Smooth muscle cell (in vitro differentiated cells): ENCODE data around the gene TAS2R60. TPM values are rescaled to one million over a fixed set of nuclear protein-coding genes. Genes with fewer than 3 reads are reported as not detected.

ENCODE experiments used
- DNase-seq: peaks from one replicate; lab custom pipeline; 2025; ENCODE audit not compliant: unreplicated experiment; lab: John Stamatoyannopoulos, UW
- H2AFZ ChIP-seq: fragments of 200-600 bp; sonication (generic); 2 replicates; pipeline ENCODE4 v1.6.0; 2016; ENCODE audit warnings: antibody characterized with exemption, low read depth, mild to moderate bottlenecking
- H3F3A ChIP-seq: fragments of 200-600 bp; sonication (generic); 2 replicates; pipeline ENCODE4 v1.6.0; 2017; ENCODE audit warnings: antibody characterized with exemption, low read depth
- H3K27ac ChIP-seq: fragments of 200-600 bp; sonication (generic); 2 replicates; pipeline ENCODE4 v1.5.1; 2016; ENCODE audit warnings: low read depth, mild to moderate bottlenecking
- H3K27me3 ChIP-seq: fragments of 200-600 bp; sonication (generic); 2 replicates; pipeline ENCODE4 v1.6.1; 2016; ENCODE audit warnings: low read depth, mild to moderate bottlenecking
- H3K36me3 ChIP-seq: fragments of 200-600 bp; sonication (generic); 2 replicates; pipeline ENCODE4 v1.5.1; 2016; ENCODE audit warnings: low read depth
- H3K4me1 ChIP-seq: fragments of 200-600 bp; sonication (generic); 2 replicates; pipeline ENCODE4 v1.5.1; 2016; ENCODE audit warnings: low read depth
- H3K4me2 ChIP-seq: fragments of 200-600 bp; sonication (generic); 2 replicates; pipeline ENCODE4 v1.6.0; 2016; ENCODE audit warnings: mild to moderate bottlenecking
- H3K4me3 ChIP-seq: fragments of 200-600 bp; sonication (generic); 2 replicates; pipeline ENCODE4 v1.5.1; 2016; ENCODE audit warnings: mild to moderate bottlenecking
- H3K79me2 ChIP-seq: fragments of 200-600 bp; sonication (generic); 2 replicates; pipeline ENCODE4 v1.6.0; 2016; ENCODE audit warnings: low read depth, mild to moderate bottlenecking
- H3K9ac ChIP-seq: fragments of 200-600 bp; sonication (generic); 2 replicates; pipeline ENCODE4 v1.6.0; 2016; ENCODE audit warnings: low read depth
- H3K9me3 ChIP-seq: fragments of 200-600 bp; sonication (generic); replicated peaks from 2 replicates; pipeline ENCODE4 v1.5.1; 2016; ENCODE audit warnings: low read depth
- H4K20me1 ChIP-seq: fragments of 200-600 bp; sonication (generic); 2 replicates; pipeline ENCODE4 v1.6.0; 2016; ENCODE audit warnings: low read depth
- CTCF ChIP-seq: fragments of 200-600 bp; sonication (generic); IDR thresholded peaks from 2 replicates; pipeline ENCODE4 v1.5.1; 2017; ENCODE audit warnings: borderline replicate concordance, mild to moderate bottlenecking, antibody characterized with exemption; ENCODE audit not compliant: insufficient read depth, poor library complexity, severe bottlenecking
- WGBS: methylation state at CpG from one replicate; pipeline ENCODE4 v1.1.7; 2016; ENCODE audit warnings: low lambda C conversion rate; 5-methylcytosine and 5-hydroxymethylcytosine counted together
- polyA plus RNA-seq: library from polyadenylated mRNA; unstranded; fragments of >200 nt; fragmentation: Nextera tagmentation; extraction: Ambion mirVana; gene quantifications from 2 replicates; pipeline ENCODE4 v1.2.1, GENCODE V29; 2016
- total RNA-seq: library from RNA; depleted of rRNA; stranded (reverse); fragments of >200 nt; gene quantifications from 2 replicates; pipeline ENCODE4 v1.2.3, GENCODE V29; 2014

The TAS2R60 gene, protein sequence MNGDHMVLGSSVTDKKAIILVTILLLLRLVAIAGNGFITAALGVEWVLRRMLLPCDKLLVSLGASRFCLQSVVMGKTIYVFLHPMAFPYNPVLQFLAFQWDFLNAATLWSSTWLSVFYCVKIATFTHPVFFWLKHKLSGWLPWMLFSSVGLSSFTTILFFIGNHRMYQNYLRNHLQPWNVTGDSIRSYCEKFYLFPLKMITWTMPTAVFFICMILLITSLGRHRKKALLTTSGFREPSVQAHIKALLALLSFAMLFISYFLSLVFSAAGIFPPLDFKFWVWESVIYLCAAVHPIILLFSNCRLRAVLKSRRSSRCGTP
- total RNA-seq = not detected in 2 replicates
- polyA plus RNA-seq = not detected in 2 replicates

- TF ChIP-seq CTCF = no peak
These were observed at the start of gene TAS2R60 for GRCh38 chr7:143443153-143443552. Gene TAS2R60 (plus strand): TSS chr7:143443453. CDS start chr7:143443453, 0 bp downstream.

DNA sequence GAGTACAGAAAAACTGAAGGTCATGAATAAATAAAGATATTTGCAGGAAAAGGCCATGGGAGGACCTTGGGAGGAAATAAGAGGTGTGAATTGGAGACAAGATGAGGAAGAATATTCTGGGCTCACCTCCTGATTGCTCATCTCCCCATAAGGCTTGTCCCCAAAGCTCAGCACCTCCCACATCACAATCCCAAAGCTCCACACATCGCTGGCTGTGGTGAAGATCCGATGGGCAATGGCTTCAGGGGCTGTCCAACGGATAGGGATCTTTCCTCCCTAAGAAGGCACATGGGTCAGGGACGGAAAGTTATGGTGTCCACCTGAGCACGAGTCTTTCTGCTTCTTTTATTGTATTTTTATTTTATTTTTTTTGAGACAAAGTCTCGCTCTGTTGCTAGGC lies 49.2 kb upstream of the TAS2R60 start:
- WGBS = 93% methylated on average over 6 of the region's 6 CpGs
- no peak for DNase-seq
- no peak overlapping the region for H2AFZ ChIP-seq
- H3K79me2 ChIP-seq = no peaks in the 10 kb centered on the region
- no peaks in the 10 kb centered on the region for H3K9me3 ChIP-seq
- H3K27ac ChIP-seq = no peak overlapping the region
- no peak overlapping the region for H3K9ac ChIP-seq
- no peaks in the 10 kb centered on the region for H3K36me3 ChIP-seq
- H3K27me3 ChIP-seq = no peaks in the 10 kb centered on the region
- no peaks in the 10 kb centered on the region for H3K4me1 ChIP-seq
- peaks cover 52% of the 10 kb centered on the region for H4K20me1 ChIP-seq
- no peak for TF ChIP-seq CTCF
- H3F3A ChIP-seq = peaks cover 31% of the 10 kb centered on the region
- no peak overlapping the region for H3K4me3 ChIP-seq
- H3K4me2 ChIP-seq = no peak overlapping the region

More at GRCh38 chr7:143443153-143443552, at the start of gene TAS2R60:
- H3K79me2 ChIP-seq = no peaks in the 10 kb centered on the region
- H3F3A ChIP-seq = no peaks in the 10 kb centered on the region
- no peak within 1 kb of the TSS for H3K9ac ChIP-seq
- H3K9me3 ChIP-seq = no peaks in the 10 kb centered on the region
- no peaks in the 10 kb centered on the region for H4K20me1 ChIP-seq
- no peak for DNase-seq
- H3K4me3 ChIP-seq = no peak within 1 kb of the TSS
- peaks cover 12% of the 10 kb centered on the region for H3K4me1 ChIP-seq
- no peak within 1 kb of the TSS for H2AFZ ChIP-seq
- no peaks in the 10 kb centered on the region for H3K27me3 ChIP-seq
- 86% methylated on average over 4 of the region's 4 CpGs for WGBS
- no peak within 1 kb of the TSS for H3K4me2 ChIP-seq
- no peaks in the 10 kb centered on the region for H3K36me3 ChIP-seq
- H3K27ac ChIP-seq = no peak within 1 kb of the TSS

DNA sequence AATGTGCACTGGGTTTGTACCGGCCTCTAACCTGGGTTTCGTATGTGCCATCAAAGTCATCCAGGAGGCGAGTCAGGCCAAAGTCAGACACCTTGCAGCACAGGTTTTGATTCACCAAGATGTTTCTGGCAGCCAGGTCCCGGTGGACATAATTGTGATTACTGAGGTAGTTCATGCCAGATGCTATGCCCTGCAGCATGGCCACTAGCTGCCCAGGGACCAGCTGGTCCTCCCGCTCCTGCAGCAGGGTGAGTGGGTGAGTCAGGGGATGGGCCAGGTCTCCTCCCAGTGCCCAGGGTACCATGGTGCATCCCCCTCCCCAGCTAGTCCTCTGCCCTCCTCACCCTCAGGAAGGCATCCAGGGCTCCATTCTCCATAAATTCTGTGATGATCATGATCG lies 48.5 kb upstream of the TAS2R60 start:
- Histone ChIP-seq H3K9me3 (no peaks in the 10 kb centered on the region), H3K4me3 (no peak overlapping the region), H3K36me3 (no peaks in the 10 kb centered on the region), H3K27me3 (no peaks in the 10 kb centered on the region), H2AFZ (no peak overlapping the region), H3K4me2 (no peak overlapping the region), H3K4me1 (no peaks in the 10 kb centered on the region), H3F3A (peaks cover 25% of the 10 kb centered on the region), H3K9ac (no peak overlapping the region), H4K20me1 (peaks cover 44% of the 10 kb centered on the region), H3K27ac (no peak overlapping the region), H3K79me2 (no peaks in the 10 kb centered on the region)
- WGBS = 97% methylated on average over 6 of the region's 6 CpGs
- no peak for TF ChIP-seq CTCF
- DNase-seq = no peak
